SK-N-DZ (cell line): ENCODE measurements around the gene LIPM.

Experiments
- DNase-seq: peaks from one replicate; pipeline ENCODE4 v3.0.0-alpha.2; 2015; ENCODE audit warnings: low spot score

LIPM gene

DNA sequence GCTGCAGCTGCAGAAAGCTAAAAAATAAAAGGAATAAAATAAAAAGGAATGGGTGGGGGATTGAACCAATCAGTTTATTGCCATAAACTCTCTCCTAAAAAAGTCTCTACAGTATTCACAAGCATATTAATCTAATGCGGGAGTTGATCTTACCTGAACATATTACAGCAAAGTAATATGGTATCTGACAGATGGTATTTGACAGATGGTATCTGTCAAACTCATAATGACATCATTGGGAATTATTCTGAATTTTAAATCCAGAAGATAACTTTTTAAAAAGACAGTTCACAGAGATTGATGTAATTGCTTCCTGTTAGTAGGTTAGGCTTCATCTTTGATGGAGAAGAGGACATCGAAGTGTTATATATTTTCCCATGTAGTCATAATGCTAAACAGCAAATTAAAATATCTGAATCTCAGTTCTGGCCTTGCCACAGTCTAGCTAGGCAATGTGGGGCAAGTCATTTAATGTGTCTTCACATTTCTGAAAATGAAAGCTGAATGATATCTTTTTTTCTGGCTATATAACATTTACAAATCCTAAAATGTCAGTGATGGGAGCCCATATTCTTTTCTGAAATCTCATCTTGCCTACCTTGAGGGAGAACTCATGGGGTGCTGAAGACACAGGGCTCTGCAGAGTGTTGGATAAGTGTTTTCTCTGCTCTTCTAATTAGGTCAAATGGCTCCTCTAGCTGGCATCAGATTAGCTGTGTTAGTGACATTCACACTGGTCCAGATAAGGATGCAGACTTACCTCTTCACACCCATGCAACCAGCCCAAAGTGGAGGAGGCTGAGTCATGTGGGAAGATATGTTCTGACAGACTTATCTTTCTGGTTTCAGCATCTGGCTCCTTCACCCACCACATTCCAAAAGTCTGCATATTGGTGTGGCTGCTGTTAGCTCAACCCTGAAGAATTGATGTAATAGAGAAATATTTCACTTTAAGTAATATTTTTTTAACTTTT lies 2.1 kb upstream of the LIPM start:
- peak; percentile 65 for DNase-seq

GRCh38 chr10:88803641-88804040 lies 1.1 kb downstream of the LIPM start:
- DNase-seq, result no peak

DNA sequence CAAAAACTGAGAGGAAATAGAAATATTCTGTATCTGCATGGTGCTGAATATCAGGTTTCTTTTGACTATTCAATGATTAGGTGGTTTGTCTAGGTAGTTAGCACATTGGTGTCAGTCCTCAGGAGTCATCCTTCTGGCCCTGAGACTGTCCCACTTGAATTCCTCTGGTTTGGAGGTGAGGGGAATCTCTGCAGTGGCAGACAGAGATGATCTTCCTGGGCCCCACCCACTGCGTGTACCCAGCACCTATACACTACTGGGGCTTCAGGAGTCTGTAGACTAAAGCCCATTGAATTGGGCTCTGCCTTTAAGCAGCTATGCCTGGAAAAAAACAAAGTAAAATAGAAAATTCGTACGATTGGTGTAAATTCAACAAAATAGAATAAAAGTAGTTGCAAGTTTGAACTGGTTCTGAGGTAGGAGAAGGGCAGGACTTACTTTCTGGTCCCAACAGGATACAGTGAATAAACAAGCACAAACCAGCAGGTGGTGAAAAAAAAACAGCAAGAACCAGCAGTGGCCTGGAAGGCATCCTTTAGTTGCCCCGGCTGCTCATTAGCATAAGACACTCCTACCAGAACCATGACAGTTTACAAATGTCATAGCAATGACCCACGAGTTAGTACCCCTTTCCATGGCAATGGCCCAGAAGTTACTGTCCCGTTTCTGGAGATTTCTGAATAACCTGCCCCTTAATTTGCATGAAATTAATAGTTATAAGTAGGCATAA lies 1.7 kb downstream of the LIPM start:
- DNase-seq, result no peak

DNA sequence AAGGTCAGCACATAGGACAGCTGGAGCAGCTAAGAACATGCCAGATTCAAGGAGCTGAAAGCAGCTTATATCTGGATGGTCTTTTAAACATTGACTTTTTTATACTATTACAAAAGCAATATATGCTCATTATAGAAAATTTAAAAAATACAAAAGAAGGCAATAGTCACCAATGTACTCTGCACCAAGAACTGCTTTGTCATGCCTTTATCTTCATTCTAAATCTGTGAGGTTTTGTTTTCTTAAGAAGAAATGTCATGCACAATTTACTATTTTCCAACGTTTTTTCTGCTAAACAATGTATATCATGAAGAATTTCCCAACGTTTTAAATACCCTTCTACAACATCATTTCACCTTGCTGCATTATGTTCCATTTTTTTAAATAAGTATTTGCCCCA lies 2.8 kb downstream of the LIPM start:
- no peak for DNase-seq

- DNase-seq, result no peak
These were observed 3.4 kb downstream of the LIPM start for GRCh38 chr10:88805924-88806323.

DNA sequence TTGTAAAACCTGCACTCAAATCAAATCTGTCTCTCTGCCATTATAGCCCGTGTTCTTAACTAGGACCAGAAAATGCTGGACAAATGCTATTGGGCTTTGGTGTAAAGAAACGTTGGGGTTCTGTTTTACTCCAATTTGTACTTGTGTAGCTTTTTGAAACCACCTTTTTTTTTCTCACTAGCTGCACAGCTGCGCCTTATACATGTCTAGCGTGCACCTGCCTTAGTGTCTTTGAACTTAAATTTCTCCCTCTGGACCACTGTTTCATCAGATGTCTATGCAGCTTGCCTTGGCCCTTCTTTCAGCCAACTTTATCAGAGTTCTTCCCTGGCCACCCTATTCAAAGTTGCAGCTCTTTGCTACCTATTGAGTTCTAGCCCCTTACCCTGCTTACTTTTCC lies 7.1 kb downstream of the LIPM start:
- no peak for DNase-seq

DNA sequence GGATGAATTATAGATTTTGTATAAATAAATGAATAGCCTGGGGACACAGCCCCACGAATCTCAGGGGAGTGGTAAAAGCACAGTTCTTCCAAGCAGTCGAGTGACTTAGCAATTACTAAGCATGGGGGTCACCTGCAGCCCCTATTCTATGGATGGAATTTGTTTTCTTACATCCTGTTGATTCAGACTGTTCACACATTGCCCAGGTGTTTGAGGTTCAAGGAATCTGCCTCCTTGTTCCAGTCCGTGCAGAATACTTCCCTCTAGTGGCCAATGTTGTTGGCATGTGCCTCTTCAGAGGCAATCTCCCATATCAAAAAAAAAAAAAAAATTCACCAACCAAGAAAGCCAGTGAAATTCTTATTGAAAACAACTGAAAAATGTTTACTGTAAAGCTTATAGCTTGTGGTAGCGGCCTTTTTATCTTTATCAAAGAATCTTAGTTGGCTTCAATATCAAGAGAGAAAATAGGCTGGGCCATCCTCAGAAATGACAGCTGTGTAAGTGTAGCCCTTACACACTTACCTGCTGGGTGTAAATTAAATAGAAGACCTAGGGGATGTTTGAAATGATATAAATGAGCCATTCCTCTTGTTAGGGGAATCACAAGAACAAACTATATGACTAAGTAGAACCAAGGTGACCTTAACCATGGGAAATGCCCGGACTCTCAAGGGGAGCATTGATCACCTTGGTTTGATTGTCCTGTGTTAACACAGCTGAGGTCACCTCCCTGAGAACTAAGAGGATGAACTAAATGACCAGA lies 7.8 kb downstream of the LIPM start:
- peak; percentile 65 for DNase-seq

DNA sequence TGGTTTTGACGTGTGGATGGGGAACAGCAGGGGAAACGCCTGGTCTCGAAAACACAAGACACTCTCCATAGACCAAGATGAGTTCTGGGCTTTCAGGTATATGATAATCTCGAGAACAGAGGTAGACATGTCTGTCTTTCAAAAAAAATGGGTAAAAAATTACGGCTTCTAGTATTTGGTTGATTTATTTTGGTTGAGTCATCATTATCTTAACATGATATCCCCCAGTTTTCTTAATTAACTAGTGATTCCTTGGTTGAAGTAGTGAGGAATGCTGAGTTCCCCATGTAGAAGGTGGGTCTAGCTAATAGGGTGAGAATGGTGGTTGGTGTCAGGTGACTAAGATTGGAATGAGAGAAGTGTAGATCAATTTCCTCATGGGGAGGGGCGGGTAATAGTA lies 10.7 kb downstream of the LIPM start:
- DNase-seq, result no peak

DNA sequence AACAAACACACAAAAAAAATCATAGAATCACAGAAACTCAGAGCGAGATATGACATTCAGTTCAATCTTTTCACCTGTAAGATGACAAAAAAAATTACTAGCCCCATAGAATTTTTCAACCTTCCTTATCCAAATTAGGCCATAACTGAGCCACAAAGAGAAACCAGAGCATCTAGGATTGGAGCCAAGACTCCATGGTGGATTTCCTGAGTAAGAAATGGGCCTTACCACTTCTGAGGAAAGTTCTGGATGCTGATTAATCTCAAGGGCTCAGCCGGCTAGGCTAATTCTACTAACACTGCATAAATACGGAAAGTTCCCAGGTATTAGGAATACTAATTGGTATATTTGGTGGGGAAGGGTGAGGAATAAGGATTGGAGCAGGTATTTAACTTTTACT lies 16.8 kb downstream of the LIPM start:
- no peak for DNase-seq

- DNase-seq, result no peak
These were observed 18.3 kb downstream of the LIPM start for GRCh38 chr10:88820748-88821401.

DNA sequence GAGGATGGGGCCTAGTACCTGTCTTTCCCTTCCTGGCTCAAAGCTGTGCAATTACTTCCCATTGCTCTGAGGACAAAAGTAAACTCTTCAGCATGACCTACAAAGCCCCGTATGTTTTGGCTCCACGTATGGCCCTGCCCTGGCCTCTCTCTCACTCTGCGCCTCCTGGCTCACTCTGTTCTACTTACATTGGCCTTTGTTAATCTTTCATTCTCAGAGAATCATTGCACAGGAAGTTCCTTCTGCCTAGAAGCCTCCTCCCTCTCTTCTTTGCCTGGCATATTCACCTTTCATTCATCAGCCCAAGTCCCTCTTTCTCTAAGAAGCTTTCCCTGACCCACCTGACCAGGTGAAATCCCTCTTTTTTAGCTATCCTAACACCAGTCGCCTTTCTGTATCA lies 23.9 kb downstream of the LIPM start:
- DNase-seq, result no peak

GRCh38 chr10:88827671-88828070 lies 25.1 kb downstream of the LIPM start:
- no peak for DNase-seq

- no peak for DNase-seq
These were observed 25.8 kb downstream of the LIPM start for GRCh38 chr10:88828310-88828709.

- no peak for DNase-seq
These were observed 28.2 kb downstream of the LIPM start for GRCh38 chr10:88830643-88831268.

- no peak for DNase-seq
These were observed 29.2 kb downstream of the LIPM start for GRCh38 chr10:88831709-88832108.

GRCh38 chr10:88832376-88832775 lies 29.8 kb downstream of the LIPM start:
- DNase-seq, result no peak

DNA sequence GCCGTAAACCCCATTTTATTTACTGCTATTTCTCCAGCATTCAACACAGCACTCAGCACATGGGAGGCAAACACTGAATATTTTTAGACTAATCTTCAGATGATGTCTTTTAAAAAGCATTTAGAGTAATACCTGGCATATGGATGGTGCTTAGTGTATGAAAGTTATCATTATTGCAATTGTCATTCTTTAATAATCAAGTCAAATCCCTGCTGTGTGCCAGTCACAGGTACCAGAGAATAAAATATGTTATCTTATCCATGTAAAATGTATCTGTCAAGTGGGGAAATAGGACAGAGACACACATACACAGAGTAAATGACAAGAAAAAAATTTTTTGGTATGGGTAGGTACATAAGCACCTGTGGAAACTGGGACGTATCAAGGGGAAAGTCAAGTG lies 30.6 kb downstream of the LIPM start:
- no peak for DNase-seq

DNA sequence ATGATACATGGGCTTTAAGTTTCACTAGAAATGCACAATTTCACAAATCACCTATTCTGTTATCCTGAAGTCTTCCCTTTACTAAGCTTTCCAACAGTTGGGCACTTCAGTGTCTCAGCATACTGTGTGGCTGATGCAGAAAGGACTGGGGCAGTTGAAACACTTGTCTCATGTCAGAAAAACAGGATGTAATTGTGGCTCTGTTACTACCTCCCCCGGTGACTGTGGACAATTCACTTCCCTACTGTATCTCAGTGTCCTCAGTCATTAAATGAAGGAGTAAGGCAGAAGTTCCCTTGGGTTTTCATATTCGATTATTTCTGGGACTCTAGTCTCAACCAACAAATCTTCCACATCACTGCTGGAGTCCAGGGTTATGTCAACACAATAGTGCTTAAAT lies 31.2 kb downstream of the LIPM start:
- no peak for DNase-seq

DNA sequence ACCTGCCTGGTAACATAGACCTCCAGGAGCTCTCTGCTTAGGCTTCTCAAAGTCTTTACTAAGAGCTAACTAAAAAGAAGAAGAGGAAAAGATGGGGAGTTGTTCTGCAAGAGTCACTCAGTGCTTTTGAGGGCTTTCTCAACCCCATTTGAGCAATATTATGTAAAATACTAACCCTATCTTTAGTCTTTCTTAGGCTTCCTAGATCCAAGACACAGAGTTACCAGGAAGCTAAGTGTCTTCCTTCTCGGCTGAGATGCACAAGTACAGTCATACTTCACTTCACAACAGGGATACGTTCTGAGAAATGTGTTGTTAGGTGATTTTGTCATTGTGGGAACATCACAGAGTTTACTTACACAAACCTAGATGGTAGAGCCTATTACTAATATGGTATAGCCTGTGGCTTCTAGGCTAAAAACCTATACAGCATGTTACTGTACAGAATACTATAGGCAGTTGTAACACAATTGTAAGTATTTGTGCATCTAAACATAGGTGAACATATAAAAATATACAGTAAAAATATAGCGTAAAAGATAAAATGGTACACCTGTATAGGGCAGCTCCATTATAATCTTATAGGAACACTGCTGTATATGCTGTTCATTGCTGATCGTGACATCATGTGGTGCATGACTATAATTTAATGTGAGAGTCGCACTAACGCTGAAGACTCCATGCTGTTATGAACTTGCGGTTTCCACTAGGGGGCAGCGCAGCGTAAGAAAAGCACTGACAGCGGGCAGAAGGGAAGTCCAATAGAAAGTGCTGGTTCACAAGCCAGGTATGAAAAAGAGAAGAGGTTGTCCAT lies 32.8 kb downstream of the LIPM start:
- DNase-seq, result peak; percentile 83

- DNase-seq, result no peak
These were observed 33.3 kb downstream of the LIPM start for GRCh38 chr10:88835910-88836221.
